Adrenal gland (tissue), 5 donors: ENCODE results near the gene NFKB2.

Experiments used
- CTCF ChIP-seq, 6 experiments: fragments of 450-650 bp in 4 of 6; fragments of 200-600 bp in 2 of 6; sonication (generic) in 1 of 6; IDR thresholded peaks; 1 replicate in 5 of 6; 2 replicates in 1 of 6; pipeline versions ENCODE4 v1.5.1 to v1.8.0; 2016 to 2021; ENCODE audit warnings: antibody characterized with exemption in 6 of 6, mild to moderate bottlenecking in 2 of 6, moderate library complexity in 1 of 6
- POLR2A ChIP-seq, 2 donors: fragments of 450-650 bp; IDR thresholded peaks; one replicate each; pipeline ENCODE4 v1.6.1; 2017; ENCODE audit warnings: antibody characterized with exemption in 2 of 2, mild to moderate bottlenecking in 2 of 2, moderate library complexity in 1 of 2
- donor health status: DM: no; HTN: no; CAD: no.

GRCh38 chr10:102405108-102405571 lies 9.6 kb downstream of the NFKB2 start:
- no peak for TF ChIP-seq CTCF (IDR thresholded peaks at IDR 0.05)
- no peak for TF ChIP-seq POLR2A (IDR thresholded peaks at IDR 0.05)
